HepG2 (cell line): ENCODE measurements around the gene FGA. TPM values are rescaled to one million over a fixed set of nuclear protein-coding genes. Genes with fewer than 3 reads are reported as not detected.
A peak's percentile ranks its signal among the peaks of the same experiment; 100 is the strongest.

Experiments
- ATAC-seq: fragments of 200-7000 bp; cut with Tn5 transposase; 3 replicates; pipeline ENCODE4 v1.9.1; 2020; ENCODE audit warnings: mild to moderate bottlenecking, moderate library complexity
- BruUV-seq: library from RNA; stranded (reverse); fragments of 400-500 nt; replicated peaks from 2 replicates; lab custom pipeline; 2021; lab: Mats Ljungman, UMichigan
- CTCF ChIA-PET: fragments of 300-600 bp; formaldehyde crosslinking; extraction: SDS; loops from one replicate; lab custom pipeline; 2021; ENCODE audit warnings: low total read pairs, inconsistent platforms, low intra/inter-chr PET ratio; lab: Yijun Ruan, JAX
- POLR2A ChIA-PET: fragments of 350-600 bp; sonication (Branson Sonifier 250); formaldehyde crosslinking; loops from one replicate; lab custom pipeline; 2020; ENCODE audit warnings: antibody characterized with exemption, inconsistent platforms; lab: Yijun Ruan, JAX
- DNase-seq: peaks from one replicate; pipeline ENCODE4 v3.0.0-alpha.2; 2015; ENCODE audit warnings: low spot score
- FAIRE-seq: peaks from 3 replicates; lab custom pipeline; 2011; peaks lifted over from hg19 to GRCh38; lab: Jason Lieb, UNC
- H2AFZ ChIP-seq: one replicate; pipeline ENCODE4 v1.6.1; 2011; ENCODE audit warnings: low read length, inconsistent platforms
- H3K27ac ChIP-seq: fragments of 300-600 bp; 3 replicates; pipeline ENCODE4 v1.8.0; 2011; ENCODE audit warnings: mixed run types, mild to moderate bottlenecking, mixed read lengths, low read length, inconsistent platforms; ENCODE audit not compliant: insufficient read depth; ENCODE audit errors: extremely low read length
- H3K27me3 ChIP-seq, 2 experiments: fragments of 200-600 bp in 1 of 2; 2 replicates in 1 of 2; 3 replicates in 1 of 2; pipeline versions ENCODE4 v1.6.0 to v1.8.0; 2011; ENCODE audit warnings: low read length in 2 of 2, mild to moderate bottlenecking in 2 of 2, moderate library complexity in 2 of 2, inconsistent platforms in 1 of 2; ENCODE audit not compliant: insufficient read depth in 2 of 2, control insufficient read depth in 1 of 2
- H3K36me3 ChIP-seq, 2 experiments: fragments of 200-600 bp in 1 of 2; replicated peaks in 1 of 2; 2 replicates in 1 of 2; 3 replicates in 1 of 2; pipeline versions ENCODE4 v1.5.1 to v1.8.0; 2011; ENCODE audit warnings: low read length in 2 of 2, inconsistent platforms in 1 of 2; ENCODE audit not compliant: insufficient read depth in 2 of 2, control insufficient read depth in 1 of 2
- H3K4me1 ChIP-seq: 2 replicates; pipeline ENCODE4 v1.5.1; 2012; ENCODE audit warnings: low read length, inconsistent platforms; ENCODE audit not compliant: insufficient read depth
- H3K4me2 ChIP-seq: 2 replicates; pipeline ENCODE4 v1.6.0; 2011; ENCODE audit warnings: low read depth, low read length, inconsistent platforms
- H3K4me3 ChIP-seq, 3 experiments: fragments of 200-600 bp in 1 of 3; sonication (generic), shearing (Covaris generic) in 1 of 3; replicated peaks in 1 of 3; 2 replicates each; pipeline ENCODE4 v1.5.1; 2011 to 2016; ENCODE audit warnings: low read length in 3 of 3, inconsistent platforms in 2 of 3, low read depth in 2 of 3, mild to moderate bottlenecking in 2 of 3, control low read depth in 1 of 3, mixed read lengths in 1 of 3; ENCODE audit not compliant: insufficient read depth in 1 of 3
- H3K79me2 ChIP-seq: one replicate; pipeline ENCODE4 v1.6.1; 2011; ENCODE audit warnings: low read length, inconsistent platforms; ENCODE audit not compliant: insufficient read depth
- H3K9ac ChIP-seq: 2 replicates; pipeline ENCODE4 v1.6.0; 2011; ENCODE audit warnings: mild to moderate bottlenecking, low read depth, low read length, inconsistent platforms; ENCODE audit not compliant: insufficient read depth
- H3K9me3 ChIP-seq: 2 replicates; pipeline ENCODE4 v1.5.1; 2012; ENCODE audit warnings: mild to moderate bottlenecking, low read length
- H4K20me1 ChIP-seq: 2 replicates; pipeline ENCODE4 v1.6.0; 2011; ENCODE audit warnings: inconsistent platforms, mild to moderate bottlenecking, low read length, moderate library complexity; ENCODE audit not compliant: insufficient read depth
- FOXJ3 ChIP-seq: sonication (generic); formaldehyde crosslinking; IDR thresholded peaks from 2 replicates; pipeline ENCODE4 v1.4.0; 2020; ENCODE audit warnings: missing genetic modification reagents, mild to moderate bottlenecking, borderline replicate concordance
- MYC ChIP-seq: sonication (generic); formaldehyde crosslinking; IDR thresholded peaks from 2 replicates; pipeline ENCODE4 v1.9.0; 2021; ENCODE audit warnings: missing genetic modification reagents, borderline replicate concordance
- PHB2 ChIP-seq: fragments of 450-650 bp; IDR thresholded peaks from 2 replicates; pipeline ENCODE4 v1.6.1; 2018; ENCODE audit not compliant: partially characterized antibody
- POLR2A ChIP-seq, 2 experiments: IDR thresholded peaks; 2 replicates each; pipeline ENCODE4 v1.6.1; 2011; ENCODE audit warnings: low read depth in 2 of 2, low read length in 2 of 2, mild to moderate bottlenecking in 1 of 2, moderate library complexity in 1 of 2; ENCODE audit not compliant: insufficient read depth in 1 of 2
- POLR2G ChIP-seq: fragments of 200-400 bp; formaldehyde crosslinking; IDR thresholded peaks from 2 replicates; pipeline ENCODE4 v1.6.1; 2018; ENCODE audit warnings: mild to moderate bottlenecking, low read depth, low read length, moderate library complexity
- YY1 ChIP-seq: IDR thresholded peaks from 2 replicates; pipeline ENCODE4 v1.6.1; 2011; ENCODE audit warnings: low read length, low read depth, moderate library complexity, mild to moderate bottlenecking; ENCODE audit not compliant: insufficient read depth, insufficient replicate concordance
- ZBTB42 ChIP-seq: sonication (generic); formaldehyde crosslinking; IDR thresholded peaks from 2 replicates; pipeline ENCODE4 v1.5.0; 2020; ENCODE audit warnings: mild to moderate bottlenecking, missing genetic modification reagents
- ZNF496 ChIP-seq: sonication (generic); formaldehyde crosslinking; IDR thresholded peaks from 2 replicates; pipeline ENCODE4 v1.8.1; 2023; ENCODE audit warnings: mild to moderate bottlenecking, moderate library complexity, missing genetic modification reagents; ENCODE audit not compliant: insufficient replicate concordance
- ZNF567 ChIP-seq: sonication (generic); formaldehyde crosslinking; IDR thresholded peaks from 2 replicates; pipeline ENCODE4 v1.8.1; 2023; ENCODE audit warnings: mild to moderate bottlenecking, missing genetic modification reagents, borderline replicate concordance
- ZNF772 ChIP-seq: sonication (generic); formaldehyde crosslinking; IDR thresholded peaks from 2 replicates; pipeline ENCODE4 v1.5.0; 2020; ENCODE audit warnings: mild to moderate bottlenecking, missing genetic modification reagents
- ZNF83 ChIP-seq: sonication (generic); formaldehyde crosslinking; IDR thresholded peaks from 2 replicates; pipeline ENCODE4 v1.4.0; 2020; ENCODE audit warnings: missing genetic modification reagents, mild to moderate bottlenecking, borderline replicate concordance
- WGBS: methylation state at CpG from one replicate; pipeline ENCODE4 v1.1.6; 2017; ENCODE audit warnings: low lambda C conversion rate; 5-methylcytosine and 5-hydroxymethylcytosine counted together
- in situ Hi-C: cut with HindIII; loops from 2 replicates; pipeline ENCODE4 v1.10.0; 2017; ENCODE audit warnings: low pct_unique_long_range_greater_than_20kb; ENCODE audit not compliant: extremely low pct_ligation_motif_present
- intact Hi-C: fragments of 100-400 bp; cut with micrococcal nuclease; formaldehyde crosslinking; loops from one replicate; pipeline ENCODE4 v1.10.0; 2022; ENCODE audit not compliant: unreplicated experiment
- polyA plus RNA-seq, 8 experiments: library from polyadenylated mRNA; depleted of rRNA in 3 of 8; stranded (reverse) in 7 of 8; unstranded in 1 of 8; fragments of >200 nt; fragmentation: Illumina TruSeq in 4 of 8; extraction: Trizol in 4 of 8; gene quantifications; 2 replicates each; pipeline versions ENCODE4 v1.2.1 to v1.2.3, GENCODE V29; 2011 to 2016; ENCODE audit warnings: low read depth in 4 of 8, missing spikeins in 1 of 8, mixed read lengths in 1 of 8; ENCODE audit not compliant: insufficient read depth in 1 of 8
- total RNA-seq, 5 experiments: library from RNA; depleted of rRNA; stranded (reverse); fragments of >200 nt; fragmentation: Illumina TruSeq; extraction: Trizol; gene quantifications; 2 replicates each; pipeline ENCODE4 v1.2.3, GENCODE V29; 2016; ENCODE audit warnings: low read depth in 1 of 5
- TF ChIP-seq, protein P1 (sequence below): sonication (generic); formaldehyde crosslinking; IDR thresholded peaks from 2 replicates; pipeline ENCODE4 v1.5.0; 2020; ENCODE audit warnings: missing genetic modification reagents
- TF ChIP-seq, protein P2 (sequence below): sonication (generic); formaldehyde crosslinking; IDR thresholded peaks from 2 replicates; pipeline ENCODE4 v1.8.1; 2022; ENCODE audit warnings: low read depth, mild to moderate bottlenecking, missing genetic modification reagents
- TF ChIP-seq, protein P3 (sequence below), 2 experiments: fragments of 450-650 bp in 1 of 2; sonication (generic) in 1 of 2; formaldehyde crosslinking; IDR thresholded peaks; 2 replicates each; pipeline versions ENCODE4 v1.5.0 to v1.8.0; 2020 to 2022; ENCODE audit warnings: mild to moderate bottlenecking in 1 of 2, missing genetic modification reagents in 1 of 2
- TF ChIP-seq, protein P4 (sequence below): sonication (generic); formaldehyde crosslinking; IDR thresholded peaks from 2 replicates; pipeline ENCODE4 v1.8.1; 2023; ENCODE audit warnings: mild to moderate bottlenecking, inconsistent platforms, moderate library complexity, missing genetic modification reagents, borderline replicate concordance

FGA gene
- total and polyA plus RNA-seq, 2 of the 13 experiments (the other 11 are each of a cell fraction or from before 2014, with no cell fraction given): 640 to 1,523 TPM

DNA sequence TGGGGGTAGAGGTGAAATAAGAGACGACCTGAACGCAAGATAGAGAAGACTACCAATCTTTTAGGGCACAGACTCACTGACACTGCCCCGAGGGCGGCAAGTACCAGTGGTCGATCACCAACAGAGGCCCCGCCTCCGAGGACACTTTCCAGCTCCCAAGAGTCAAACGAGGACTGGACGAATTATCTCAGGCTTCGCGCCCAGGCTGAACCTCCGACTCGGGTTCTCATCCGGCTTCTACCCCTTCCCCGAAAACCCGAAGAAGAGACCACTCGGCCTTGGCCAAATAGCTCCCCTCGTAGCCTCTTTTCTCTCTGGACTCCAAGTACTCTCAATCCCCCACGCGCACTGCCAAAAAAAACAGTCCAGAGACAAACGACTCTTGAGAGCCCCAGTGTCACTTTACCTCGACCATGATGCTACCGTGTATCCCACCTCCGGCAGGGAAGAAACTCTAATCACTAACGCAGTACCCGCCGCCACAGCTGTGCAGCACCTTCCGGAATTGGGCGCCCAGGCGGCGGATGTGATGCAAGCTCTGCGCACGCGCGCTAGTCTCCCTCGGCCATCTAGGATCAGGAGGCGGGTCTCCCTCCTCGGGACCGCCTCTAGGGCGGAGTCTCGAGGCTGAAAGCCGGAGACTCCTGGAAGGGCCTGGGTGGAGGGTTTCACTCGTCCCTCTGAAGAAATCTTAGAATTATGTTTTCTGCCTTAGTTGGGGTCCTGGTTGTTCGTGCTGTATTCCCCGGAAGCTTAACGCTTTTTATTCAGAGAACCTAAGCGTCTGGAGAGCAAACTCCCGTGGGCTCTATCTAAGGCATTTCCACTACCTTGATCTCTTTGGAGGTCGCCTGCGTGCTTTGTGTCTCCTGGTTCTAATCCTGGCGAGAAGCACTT is 40.4 kb downstream of the FGA start, which contains the start of gene PLRG1:
Gene PLRG1, minus strand, starts transcription at position 507 of the 897 bp plus-strand sequence. Its CDS starts 92 bp downstream, at position 415.
- ChIA-PET POLR2A (interaction anchor here (0.5 to 3.2 kb wide), 12 partner anchors 9 to 137 kb away, joined by 3 to 30 read pairs (median 4); partner anchors contain the start of gene FGG), CTCF (interaction anchor here (1.8 to 6.5 kb wide), 2 partner anchors 71 to 77 kb away, joined by 5 to 154 read pairs; no protein-coding TSS in a partner anchor)
- Histone ChIP-seq H3K36me3 (peaks cover 6 to 26% of the 10 kb centered on the region in 2 experiments; a peak in 4 of 5 replicates), H2AFZ (peak within 1 kb of the TSS; percentile 94), H4K20me1 (no peaks in the 10 kb centered on the region), H3K27ac (peak within 1 kb of the TSS; percentile 34), H3K4me3 (peak within 1 kb of the TSS; percentile 66 to 84 (median 72)), H3K9me3 (no peaks in the 10 kb centered on the region), H3K79me2 (peaks cover 25% of the 10 kb centered on the region), H3K4me1 (peaks cover 21% of the 10 kb centered on the region), H3K4me2 (peak within 1 kb of the TSS; percentile 87), H3K27me3 (no peaks in the 10 kb centered on the region; a peak in 1 of 5 replicates), H3K9ac (peak within 1 kb of the TSS; percentile 69)
- intact Hi-C loops (loop anchor here (10.0 kb wide), 1 partner anchor 805 kb away; no protein-coding TSS in a partner anchor), in situ Hi-C loops (loop anchor here (5.0 kb wide), 1 partner anchor 227 kb away; no protein-coding TSS in a partner anchor)
- TSS peak; percentile 69 for BruUV-seq
- WGBS: 3% methylated on average over 31 of the region's 51 CpGs
- peak; percentile 90 for DNase-seq
- peak; percentile 99 for ATAC-seq
- peak; percentile 87 for FAIRE-seq
- TF ChIP-seq YY1 (peak; percentile 52), MYC (peak; percentile 46; the same call in 1 of the 2 replicates), ZNF567 (no peak; the same call in 1 of the 2 replicates), ZNF83 (CRISPR knock-in tag) (no peak), POLR2G (peak; percentile 88; the same call in 1 of the 2 replicates), ZNF496 (CRISPR knock-in tag) (no peak), POLR2A (IDR thresholded peaks at IDR 0.05; ENCODE audit: insufficient read depth in 1 of 2, low read depth in 2 of 2, low read length in 2 of 2) (peak; percentile 48 to 84; a peak in 2 of 4 replicates), FOXJ3 (CRISPR knock-in tag) (peak; percentile 39; the same call in 1 of the 2 replicates), PHB2 (no peak), ZBTB42 (CRISPR knock-in tag) (peak; percentile 96; the same call in 1 of the 2 replicates), ZNF772 (no peak)
- TF ChIP-seq, protein P1, sequence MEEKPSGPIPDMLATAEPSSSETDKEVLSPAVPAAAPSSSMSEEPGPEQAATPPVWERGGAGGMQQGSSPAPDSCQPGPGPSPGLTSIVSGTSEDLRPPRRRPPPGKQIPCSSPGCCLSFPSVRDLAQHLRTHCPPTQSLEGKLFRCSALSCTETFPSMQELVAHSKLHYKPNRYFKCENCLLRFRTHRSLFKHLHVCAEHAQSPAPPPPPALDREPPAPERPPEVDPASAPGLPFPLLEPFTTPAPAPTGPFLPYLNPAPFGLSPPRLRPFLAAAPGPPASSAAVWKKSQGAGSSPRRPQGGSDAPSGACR: peak; percentile 40; the same call in 1 of the 2 replicates
- TF ChIP-seq, protein P2, sequence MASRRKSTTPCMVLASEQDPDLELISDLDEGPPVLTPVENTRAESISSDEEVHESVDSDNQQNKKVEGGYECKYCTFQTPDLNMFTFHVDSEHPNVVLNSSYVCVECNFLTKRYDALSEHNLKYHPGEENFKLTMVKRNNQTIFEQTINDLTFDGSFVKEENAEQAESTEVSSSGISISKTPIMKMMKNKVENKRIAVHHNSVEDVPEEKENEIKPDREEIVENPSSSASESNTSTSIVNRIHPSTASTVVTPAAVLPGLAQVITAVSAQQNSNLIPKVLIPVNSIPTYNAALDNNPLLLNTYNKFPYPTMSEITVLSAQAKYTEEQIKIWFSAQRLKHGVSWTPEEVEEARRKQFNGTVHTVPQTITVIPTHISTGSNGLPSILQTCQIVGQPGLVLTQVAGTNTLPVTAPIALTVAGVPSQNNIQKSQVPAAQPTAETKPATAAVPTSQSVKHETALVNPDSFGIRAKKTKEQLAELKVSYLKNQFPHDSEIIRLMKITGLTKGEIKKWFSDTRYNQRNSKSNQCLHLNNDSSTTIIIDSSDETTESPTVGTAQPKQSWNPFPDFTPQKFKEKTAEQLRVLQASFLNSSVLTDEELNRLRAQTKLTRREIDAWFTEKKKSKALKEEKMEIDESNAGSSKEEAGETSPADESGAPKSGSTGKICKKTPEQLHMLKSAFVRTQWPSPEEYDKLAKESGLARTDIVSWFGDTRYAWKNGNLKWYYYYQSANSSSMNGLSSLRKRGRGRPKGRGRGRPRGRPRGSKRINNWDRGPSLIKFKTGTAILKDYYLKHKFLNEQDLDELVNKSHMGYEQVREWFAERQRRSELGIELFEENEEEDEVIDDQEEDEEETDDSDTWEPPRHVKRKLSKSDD (CRISPR knock-in tag): no peak
- TF ChIP-seq, protein P3, sequence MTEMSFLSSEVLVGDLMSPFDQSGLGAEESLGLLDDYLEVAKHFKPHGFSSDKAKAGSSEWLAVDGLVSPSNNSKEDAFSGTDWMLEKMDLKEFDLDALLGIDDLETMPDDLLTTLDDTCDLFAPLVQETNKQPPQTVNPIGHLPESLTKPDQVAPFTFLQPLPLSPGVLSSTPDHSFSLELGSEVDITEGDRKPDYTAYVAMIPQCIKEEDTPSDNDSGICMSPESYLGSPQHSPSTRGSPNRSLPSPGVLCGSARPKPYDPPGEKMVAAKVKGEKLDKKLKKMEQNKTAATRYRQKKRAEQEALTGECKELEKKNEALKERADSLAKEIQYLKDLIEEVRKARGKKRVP (CRISPR knock-in tag; IDR thresholded peaks at IDR 0.05): peak in 1 of 2 experiments; percentile 94; a peak in 2 of 4 replicates
- TF ChIP-seq, protein P4, sequence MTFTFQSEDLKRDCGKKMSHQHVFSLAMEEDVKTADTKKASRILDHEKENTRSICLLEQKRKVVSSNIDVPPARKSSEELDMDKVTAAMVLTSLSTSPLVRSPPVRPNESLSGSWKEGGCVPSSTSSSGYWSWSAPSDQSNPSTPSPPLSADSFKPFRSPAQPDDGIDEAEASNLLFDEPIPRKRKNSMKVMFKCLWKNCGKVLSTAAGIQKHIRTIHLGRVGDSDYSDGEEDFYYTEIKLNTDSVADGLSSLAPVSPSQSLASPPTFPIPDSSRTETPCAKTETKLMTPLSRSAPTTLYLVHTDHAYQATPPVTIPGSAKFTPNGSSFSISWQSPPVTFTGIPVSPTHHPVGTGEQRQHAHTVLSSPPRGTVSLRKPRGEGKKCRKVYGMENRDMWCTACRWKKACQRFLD: peak; percentile 24; the same call in 1 of the 2 replicates
